Neutrophil (primary cell): ENCODE measurements around the gene SLK.

Source experiments
- H3K27ac ChIP-seq: fragments of 200-600 bp; sonication (generic); 2 replicates; pipeline ENCODE4 v1.5.1; 2016; ENCODE audit warnings: mild to moderate bottlenecking, moderate library complexity
- H3K27me3 ChIP-seq: fragments of 200-600 bp; sonication (generic); 2 replicates; pipeline ENCODE4 v1.6.0; 2016; ENCODE audit warnings: mild to moderate bottlenecking
- H3K36me3 ChIP-seq: fragments of 200-600 bp; sonication (generic); 2 replicates; pipeline ENCODE4 v1.5.1; 2017
- H3K4me1 ChIP-seq, 2 experiments: fragments of 200-600 bp in 1 of 2; sonication (generic) in 1 of 2; 1 replicate in 1 of 2; 2 replicates in 1 of 2; pipeline versions ENCODE4 v1.5.1 to v1.6.1; 2013 to 2016; ENCODE audit warnings: low read depth in 1 of 2, low read length in 1 of 2, mild to moderate bottlenecking in 1 of 2, moderate library complexity in 1 of 2; ENCODE audit not compliant: control insufficient read depth in 1 of 2, insufficient read depth in 1 of 2
- H3K4me3 ChIP-seq, 2 experiments: fragments of 200-600 bp in 1 of 2; sonication (generic) in 1 of 2; 1 replicate in 1 of 2; 2 replicates in 1 of 2; pipeline ENCODE4 v1.5.1; 2013 to 2016; ENCODE audit warnings: low read depth in 1 of 2, low read length in 1 of 2, mild to moderate bottlenecking in 1 of 2, moderate library complexity in 1 of 2
- H3K9me3 ChIP-seq: fragments of 200-600 bp; sonication (generic); 2 replicates; pipeline ENCODE4 v1.5.1; 2016
- TF ChIP-seq, protein P1 (sequence below): fragments of 200-600 bp; sonication (generic); IDR thresholded peaks from 2 replicates; pipeline ENCODE4 v1.5.1; 2016; ENCODE audit warnings: antibody characterized with exemption

Gene SLK

GRCh38 chr10:103932971-103933370 lies 34.0 kb upstream of the SLK start:
- Histone ChIP-seq H3K27ac (no peak overlapping the region), H3K9me3 (no peaks in the 10 kb centered on the region), H3K27me3 (no peaks in the 10 kb centered on the region), H3K4me1 (no peaks in the 10 kb centered on the region), H3K4me3 (no peak overlapping the region), H3K36me3 (no peaks in the 10 kb centered on the region)
- TF ChIP-seq, protein P1, sequence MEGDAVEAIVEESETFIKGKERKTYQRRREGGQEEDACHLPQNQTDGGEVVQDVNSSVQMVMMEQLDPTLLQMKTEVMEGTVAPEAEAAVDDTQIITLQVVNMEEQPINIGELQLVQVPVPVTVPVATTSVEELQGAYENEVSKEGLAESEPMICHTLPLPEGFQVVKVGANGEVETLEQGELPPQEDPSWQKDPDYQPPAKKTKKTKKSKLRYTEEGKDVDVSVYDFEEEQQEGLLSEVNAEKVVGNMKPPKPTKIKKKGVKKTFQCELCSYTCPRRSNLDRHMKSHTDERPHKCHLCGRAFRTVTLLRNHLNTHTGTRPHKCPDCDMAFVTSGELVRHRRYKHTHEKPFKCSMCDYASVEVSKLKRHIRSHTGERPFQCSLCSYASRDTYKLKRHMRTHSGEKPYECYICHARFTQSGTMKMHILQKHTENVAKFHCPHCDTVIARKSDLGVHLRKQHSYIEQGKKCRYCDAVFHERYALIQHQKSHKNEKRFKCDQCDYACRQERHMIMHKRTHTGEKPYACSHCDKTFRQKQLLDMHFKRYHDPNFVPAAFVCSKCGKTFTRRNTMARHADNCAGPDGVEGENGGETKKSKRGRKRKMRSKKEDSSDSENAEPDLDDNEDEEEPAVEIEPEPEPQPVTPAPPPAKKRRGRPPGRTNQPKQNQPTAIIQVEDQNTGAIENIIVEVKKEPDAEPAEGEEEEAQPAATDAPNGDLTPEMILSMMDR, result no peak

DNA sequence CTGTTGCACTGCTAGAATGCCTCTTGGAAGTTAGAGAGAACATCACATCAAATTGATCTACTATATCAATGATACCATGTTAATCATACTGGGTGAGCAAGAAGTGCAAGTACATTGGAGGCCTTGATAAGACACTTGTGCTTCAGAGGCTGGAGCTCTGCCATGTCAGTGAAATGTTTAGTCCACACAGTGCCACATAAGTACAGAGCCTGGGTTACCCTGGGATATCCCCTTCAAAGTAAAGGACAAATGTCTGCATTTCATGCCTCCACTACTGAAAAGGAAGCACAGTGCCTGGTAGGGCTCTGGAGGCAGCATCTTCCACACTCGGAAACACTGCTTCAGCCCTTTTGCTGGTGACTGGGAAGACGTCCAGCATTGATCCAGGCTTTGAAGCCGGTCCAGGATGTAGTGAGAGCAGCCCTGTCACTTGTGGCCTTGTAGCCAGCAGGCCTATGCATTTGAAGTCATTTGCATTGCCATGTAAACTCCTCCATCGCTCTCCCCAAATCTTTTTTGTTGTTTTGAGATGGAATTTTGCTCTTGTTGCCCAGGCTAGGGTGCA lies 33.3 kb upstream of the SLK start:
- Histone ChIP-seq H3K4me1 (no peaks in the 10 kb centered on the region), H3K27ac (no peak overlapping the region), H3K27me3 (no peaks in the 10 kb centered on the region), H3K36me3 (no peaks in the 10 kb centered on the region), H3K4me3 (no peak overlapping the region), H3K9me3 (no peaks in the 10 kb centered on the region)
- TF ChIP-seq, protein P1, result no peak

DNA sequence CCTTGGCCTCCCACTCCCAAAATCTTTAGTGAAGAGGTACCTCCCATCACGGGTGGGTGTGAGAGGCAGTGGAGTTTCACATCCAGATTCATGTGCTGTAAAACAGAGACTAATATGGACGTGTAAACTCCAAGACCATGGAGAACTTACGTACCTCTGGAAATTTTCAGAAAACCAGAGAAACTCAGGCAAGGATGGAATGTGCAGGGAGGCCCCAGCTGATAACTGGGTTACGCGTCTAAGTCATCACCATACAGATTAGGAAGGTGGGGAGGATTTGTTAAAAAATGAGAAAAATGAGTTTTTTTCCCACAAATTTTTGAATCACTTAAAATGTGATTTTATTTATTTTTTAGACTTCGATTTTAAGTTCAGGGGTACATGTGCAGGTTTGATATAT lies 32.6 kb upstream of the SLK start:
- Histone ChIP-seq H3K4me3 (no peak overlapping the region), H3K36me3 (no peaks in the 10 kb centered on the region), H3K27me3 (no peaks in the 10 kb centered on the region), H3K27ac (no peak overlapping the region), H3K9me3 (no peaks in the 10 kb centered on the region), H3K4me1 (no peaks in the 10 kb centered on the region)
- TF ChIP-seq, protein P1, result no peak

DNA sequence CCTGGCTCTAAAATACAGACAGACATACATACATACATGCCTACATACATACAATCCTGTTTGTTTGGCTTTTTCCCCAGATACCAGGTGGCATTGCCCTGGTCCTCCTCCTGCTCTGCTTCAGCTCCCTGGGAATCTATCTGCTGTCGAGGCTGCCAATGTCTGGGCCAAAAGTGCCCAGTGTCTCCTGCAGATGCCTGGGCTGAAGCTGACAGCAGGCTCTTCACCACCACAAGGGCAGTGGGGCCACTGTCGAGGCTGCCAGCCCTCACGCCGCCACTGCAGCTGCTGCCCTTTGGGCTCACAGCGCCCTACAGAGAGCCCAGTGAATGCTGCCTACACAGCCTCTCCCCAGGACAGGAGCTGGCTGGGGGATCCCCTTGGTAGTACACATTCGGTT lies 30.9 kb upstream of the SLK start:
- no peaks in the 10 kb centered on the region for H3K4me1 ChIP-seq
- TF ChIP-seq, protein P1, result no peak

DNA sequence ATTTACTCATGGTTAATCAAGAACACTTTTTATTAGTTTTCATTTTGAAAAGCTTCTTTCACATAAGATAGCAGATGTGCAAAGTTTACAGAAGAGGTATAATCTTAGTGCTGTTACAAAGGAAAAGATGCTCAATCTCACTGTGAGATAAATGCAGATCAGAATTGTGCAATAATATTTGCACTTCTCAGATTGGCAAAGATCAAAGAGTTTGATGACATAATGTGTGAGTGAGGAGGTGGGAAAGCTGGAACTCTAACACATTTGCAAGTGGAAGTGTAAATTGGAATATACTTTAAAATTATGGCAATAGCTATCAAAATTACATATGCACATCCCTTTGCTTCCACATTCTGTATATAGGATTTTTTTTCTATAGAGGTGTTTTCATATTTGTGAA lies 27.4 kb upstream of the SLK start:
- Histone ChIP-seq H3K4me1 (no peaks in the 10 kb centered on the region), H3K4me3 (no peak overlapping the region), H3K27ac (no peak overlapping the region), H3K9me3 (no peaks in the 10 kb centered on the region), H3K36me3 (no peaks in the 10 kb centered on the region), H3K27me3 (no peaks in the 10 kb centered on the region)
- TF ChIP-seq, protein P1, result no peak

More for the DNA sequence above, 30.9 kb upstream of the SLK start:
- no peaks in the 10 kb centered on the region for H3K27me3 ChIP-seq
- H3K4me3 ChIP-seq, result no peak overlapping the region
- no peaks in the 10 kb centered on the region for H3K36me3 ChIP-seq
- H3K9me3 ChIP-seq, result no peaks in the 10 kb centered on the region
- no peak overlapping the region for H3K27ac ChIP-seq

GRCh38 chr10:103941801-103942200 lies 25.1 kb upstream of the SLK start:
- no peak overlapping the region for H3K4me3 ChIP-seq
- H3K27me3 ChIP-seq, result no peaks in the 10 kb centered on the region
- no peaks in the 10 kb centered on the region for H3K4me1 ChIP-seq
- no peaks in the 10 kb centered on the region for H3K36me3 ChIP-seq
- H3K9me3 ChIP-seq, result no peaks in the 10 kb centered on the region
- TF ChIP-seq, protein P1, result no peak
- H3K27ac ChIP-seq, result no peak overlapping the region
